CD14-positive monocyte (primary cell): ENCODE measurements around the gene PAQR9. TPM values are rescaled to one million over a fixed set of nuclear protein-coding genes. Genes with fewer than 3 reads are reported as not detected.

Experiments used
- DNase-seq, 3 donors: peaks; one replicate each; pipeline ENCODE4 v3.0.0-alpha.2; 2011 to 2022
- H2AFZ ChIP-seq: 2 replicates; pipeline ENCODE4 v1.6.0; 2012; ENCODE audit warnings: mild to moderate bottlenecking, low read depth, low read length, inconsistent platforms; ENCODE audit not compliant: insufficient read depth, poor library complexity, severe bottlenecking
- H3K27ac ChIP-seq, 2 donors: 1 replicate in 1 of 2; 2 replicates in 1 of 2; pipeline ENCODE4 v1.5.1; 2012 to 2013; ENCODE audit warnings: low read length in 2 of 2, control low read depth in 1 of 2, inconsistent platforms in 1 of 2, low read depth in 1 of 2, mild to moderate bottlenecking in 1 of 2
- H3K27me3 ChIP-seq, 2 donors: one replicate each; pipeline versions ENCODE4 v1.6.0 to v1.6.1; 2011 to 2013; ENCODE audit warnings: low read length in 2 of 2; ENCODE audit not compliant: control insufficient read depth in 2 of 2, insufficient read depth in 2 of 2
- H3K36me3 ChIP-seq, 2 donors: replicated peaks in 1 of 2; 1 replicate in 1 of 2; 2 replicates in 1 of 2; pipeline versions ENCODE4 v1.5.1 to v1.6.1; 2012 to 2013; ENCODE audit warnings: low read length in 2 of 2, control low read depth in 1 of 2, inconsistent platforms in 1 of 2, mild to moderate bottlenecking in 1 of 2; ENCODE audit not compliant: insufficient read depth in 2 of 2, control insufficient read depth in 1 of 2
- H3K4me1 ChIP-seq, 2 donors: 1 replicate in 1 of 2; 2 replicates in 1 of 2; pipeline versions ENCODE4 v1.5.1 to v1.6.1; 2012 to 2013; ENCODE audit warnings: low read length in 2 of 2, control low read depth in 1 of 2, inconsistent platforms in 1 of 2, mild to moderate bottlenecking in 1 of 2, moderate library complexity in 1 of 2; ENCODE audit not compliant: insufficient read depth in 2 of 2, control insufficient read depth in 1 of 2
- H3K4me2 ChIP-seq: replicated peaks from 2 replicates; pipeline ENCODE3; 2012; ENCODE audit warnings: low read length, moderate library complexity, mild to moderate bottlenecking; ENCODE audit not compliant: poor library complexity, severe bottlenecking; ENCODE audit errors: extremely low read depth
- H3K4me3 ChIP-seq, 3 experiments: fragments of 200-600 bp in 1 of 3; sonication (generic) in 1 of 3; replicated peaks in 1 of 3; 1 replicate in 2 of 3; 2 replicates in 1 of 3; pipeline ENCODE4 v1.5.1; 2011 to 2013; ENCODE audit warnings: low read length in 3 of 3, mild to moderate bottlenecking in 3 of 3, control low read depth in 2 of 3, low read depth in 2 of 3, inconsistent platforms in 1 of 3, moderate library complexity in 1 of 3
- H3K79me2 ChIP-seq: 2 replicates; pipeline ENCODE4 v1.6.0; 2012; ENCODE audit warnings: mild to moderate bottlenecking, control low read depth, inconsistent platforms, low read length, moderate library complexity; ENCODE audit not compliant: insufficient read depth
- H3K9ac ChIP-seq: 2 replicates; pipeline ENCODE4 v1.6.0; 2017; ENCODE audit warnings: low read length, mild to moderate bottlenecking; ENCODE audit not compliant: insufficient read depth, poor library complexity, severe bottlenecking
- H3K9me3 ChIP-seq, 2 donors: replicated peaks in 1 of 2; 1 replicate in 1 of 2; 2 replicates in 1 of 2; pipeline versions ENCODE4 v1.5.1 to v1.6.1; 2012 to 2013; ENCODE audit warnings: low read length in 2 of 2, control low read depth in 1 of 2; ENCODE audit not compliant: control insufficient read depth in 1 of 2, insufficient read depth in 1 of 2
- H4K20me1 ChIP-seq: 2 replicates; pipeline ENCODE4 v1.6.0; 2012; ENCODE audit warnings: mild to moderate bottlenecking, low read length, control low read depth, moderate library complexity; ENCODE audit not compliant: insufficient read depth
- H3K27ac Mint-ChIP-seq, 7 donors: one replicate each; pipeline ENCODE4 v1.8.0; 2020; ENCODE audit warnings: mild to moderate bottlenecking in 7 of 7, mixed read lengths in 7 of 7, moderate library complexity in 6 of 7, inconsistent platforms in 2 of 7
- H3K27me3 Mint-ChIP-seq, 3 donors: one replicate each; pipeline ENCODE4 v1.8.0; 2021 to 2022; ENCODE audit warnings: low read depth in 3 of 3, mild to moderate bottlenecking in 3 of 3, mixed read lengths in 3 of 3, moderate library complexity in 3 of 3, inconsistent platforms in 1 of 3
- H3K36me3 Mint-ChIP-seq, 2 donors: one replicate each; pipeline ENCODE4 v1.8.0; 2020; ENCODE audit warnings: mixed read lengths in 2 of 2, inconsistent platforms in 1 of 2, mild to moderate bottlenecking in 1 of 2
- H3K4me1 Mint-ChIP-seq: one replicate; pipeline ENCODE4 v1.8.0; 2020; ENCODE audit warnings: mild to moderate bottlenecking, mixed read lengths
- H3K4me3 Mint-ChIP-seq, 2 donors: one replicate each; pipeline ENCODE4 v1.8.0; 2020; ENCODE audit warnings: mild to moderate bottlenecking in 2 of 2, mixed read lengths in 2 of 2, moderate library complexity in 1 of 2
- H3K9me3 Mint-ChIP-seq, 7 donors: one replicate each; pipeline ENCODE4 v1.8.0; 2020 to 2022; ENCODE audit warnings: mixed read lengths in 7 of 7, mild to moderate bottlenecking in 6 of 7, moderate library complexity in 6 of 7, inconsistent platforms in 2 of 7
- WGBS: methylation state at CpG from one replicate; pipeline ENCODE4 v1.1.5; 2013; ENCODE audit warnings: missing lambda C conversion rate; ENCODE audit not compliant: insufficient coverage; 5-methylcytosine and 5-hydroxymethylcytosine counted together
- intact Hi-C, 2 donors: fragments of 100-400 bp; cut with micrococcal nuclease; formaldehyde crosslinking; loops; one replicate each; pipeline versions ENCODE4 v1.15.0 to v1.15.1; 2023
- polyA plus RNA-seq, 3 donors: library from polyadenylated mRNA; depleted of rRNA in 1 of 3; unstranded in 2 of 3; stranded (reverse) in 1 of 3; fragments of 300-500 nt in 2 of 3; fragments of >200 nt in 1 of 3; fragmentation: Illumina TruSeq in 2 of 3; gene quantifications; 1 replicate in 2 of 3; 2 replicates in 1 of 3; pipeline ENCODE4 v1.2.3, GENCODE V29; 2012 to 2021
- TF ChIP-seq, protein P1 (sequence below): fragments of 200-600 bp; IDR thresholded peaks from one replicate; pipeline ENCODE4 v1.8.0; 2022; ENCODE audit warnings: antibody characterized with exemption, mild to moderate bottlenecking

The PAQR9 gene
- polyA plus RNA-seq, 3 donors = not detected

DNA sequence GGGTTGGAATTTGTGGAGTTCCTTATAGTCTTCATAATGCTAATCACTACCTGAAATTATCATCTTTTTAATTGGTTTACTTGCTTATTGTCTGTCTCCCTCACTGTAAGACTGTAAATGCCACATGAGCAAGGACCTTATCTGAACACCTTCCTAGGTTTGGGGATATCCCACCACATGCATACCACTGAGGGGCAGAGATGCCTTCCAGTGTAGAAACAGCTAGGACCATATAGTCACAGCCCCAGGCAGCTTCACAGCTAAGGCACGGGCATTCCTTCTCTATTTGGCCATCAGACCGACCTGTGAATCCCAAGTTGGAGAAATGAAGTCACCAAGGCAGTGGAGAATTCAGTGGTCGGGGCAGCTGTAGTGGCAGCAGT, 28.6 kb downstream of the PAQR9 start:
- Histone ChIP-seq H3K4me2 (no peak overlapping the region), H3K79me2 (no peaks in the 10 kb centered on the region), H3K36me3 (no peaks in the 10 kb centered on the region), H3K9me3 (no peaks in the 10 kb centered on the region), H3K4me3 (no peak overlapping the region), H3K9ac (no peak overlapping the region), H4K20me1 (no peaks in the 10 kb centered on the region), H3K27ac (no peak overlapping the region), H2AFZ (no peak overlapping the region), H3K4me1 (no peaks in the 10 kb centered on the region), H3K27me3 (no peaks in the 10 kb centered on the region)
- Mint-ChIP-seq H3K36me3 (no peaks in the 10 kb centered on the region), H3K27ac (no peak overlapping the region), H3K9me3 (peaks cover 0 to 3% (median 0%) of the 10 kb centered on the region in 7 donors), H3K27me3 (peaks cover 0 to 6% (median 2%) of the 10 kb centered on the region in 3 donors), H3K4me1 (no peaks in the 10 kb centered on the region), H3K4me3 (no peak overlapping the region)
- no peak for DNase-seq
- TF ChIP-seq, protein P1, sequence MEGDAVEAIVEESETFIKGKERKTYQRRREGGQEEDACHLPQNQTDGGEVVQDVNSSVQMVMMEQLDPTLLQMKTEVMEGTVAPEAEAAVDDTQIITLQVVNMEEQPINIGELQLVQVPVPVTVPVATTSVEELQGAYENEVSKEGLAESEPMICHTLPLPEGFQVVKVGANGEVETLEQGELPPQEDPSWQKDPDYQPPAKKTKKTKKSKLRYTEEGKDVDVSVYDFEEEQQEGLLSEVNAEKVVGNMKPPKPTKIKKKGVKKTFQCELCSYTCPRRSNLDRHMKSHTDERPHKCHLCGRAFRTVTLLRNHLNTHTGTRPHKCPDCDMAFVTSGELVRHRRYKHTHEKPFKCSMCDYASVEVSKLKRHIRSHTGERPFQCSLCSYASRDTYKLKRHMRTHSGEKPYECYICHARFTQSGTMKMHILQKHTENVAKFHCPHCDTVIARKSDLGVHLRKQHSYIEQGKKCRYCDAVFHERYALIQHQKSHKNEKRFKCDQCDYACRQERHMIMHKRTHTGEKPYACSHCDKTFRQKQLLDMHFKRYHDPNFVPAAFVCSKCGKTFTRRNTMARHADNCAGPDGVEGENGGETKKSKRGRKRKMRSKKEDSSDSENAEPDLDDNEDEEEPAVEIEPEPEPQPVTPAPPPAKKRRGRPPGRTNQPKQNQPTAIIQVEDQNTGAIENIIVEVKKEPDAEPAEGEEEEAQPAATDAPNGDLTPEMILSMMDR = no peak
- WGBS = 96% methylated on average over 3 of the region's 3 CpGs
- intact Hi-C loops = no loop called here

DNA sequence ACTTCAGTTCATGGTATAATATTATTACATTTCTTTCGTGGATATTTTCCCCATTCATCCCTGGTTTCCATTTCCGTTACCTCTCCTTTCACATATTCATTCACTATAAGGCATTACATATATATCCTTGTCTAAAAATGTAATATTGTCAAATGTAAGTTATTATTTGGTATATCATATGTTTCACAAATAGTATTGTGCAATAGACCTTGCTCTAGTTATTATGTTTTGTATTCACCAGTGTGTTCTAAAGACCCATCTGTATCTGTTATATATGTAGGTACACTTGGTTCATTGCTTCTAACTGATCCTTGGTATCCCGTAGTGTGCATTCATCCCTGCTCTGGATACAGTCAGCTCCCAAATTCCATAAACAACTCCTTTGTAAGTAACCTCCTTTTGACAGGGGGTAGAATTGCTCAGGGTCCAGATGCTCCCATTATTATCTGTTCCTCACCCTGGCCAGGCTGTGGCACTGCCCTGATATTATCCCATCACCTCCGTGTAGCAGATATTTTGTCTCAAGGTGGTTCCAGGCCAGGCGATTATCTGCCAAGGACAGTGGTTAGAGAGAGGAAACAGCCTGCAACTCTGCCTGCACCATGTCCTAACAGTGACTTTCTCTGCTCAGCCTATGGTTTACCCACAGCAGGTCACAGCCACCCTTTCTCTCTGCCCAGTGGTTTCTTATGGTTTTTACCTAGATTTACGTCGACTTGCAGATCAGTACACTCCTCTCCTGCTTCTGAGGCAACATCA, 29.2 kb downstream of the PAQR9 start:
- H3K9me3 ChIP-seq = no peaks in the 10 kb centered on the region
- H3K27me3 ChIP-seq = no peaks in the 10 kb centered on the region
- no peaks in the 10 kb centered on the region for H4K20me1 ChIP-seq
- DNase-seq = no peak
- H3K27me3 Mint-ChIP-seq = peaks cover 0 to 6% (median 2%) of the 10 kb centered on the region in 3 donors
- TF ChIP-seq, protein P1 = no peak
- no peaks in the 10 kb centered on the region for H3K4me1 Mint-ChIP-seq
- H3K4me3 Mint-ChIP-seq = no peak overlapping the region
- peaks cover 0 to 3% (median 0%) of the 10 kb centered on the region in 7 donors for H3K9me3 Mint-ChIP-seq
- no peaks in the 10 kb centered on the region for H3K79me2 ChIP-seq
- WGBS = 90% methylated on average over 2 of the region's 7 CpGs
- H3K27ac Mint-ChIP-seq = no peak overlapping the region
- H3K4me2 ChIP-seq = no peak overlapping the region
- intact Hi-C loops = no loop called here
- no peak overlapping the region for H3K27ac ChIP-seq
- no peaks in the 10 kb centered on the region for H3K36me3 Mint-ChIP-seq
- no peaks in the 10 kb centered on the region for H3K36me3 ChIP-seq
- no peak overlapping the region for H2AFZ ChIP-seq
- no peak overlapping the region for H3K9ac ChIP-seq
- H3K4me1 ChIP-seq = no peaks in the 10 kb centered on the region
- H3K4me3 ChIP-seq = no peak overlapping the region
